Fibroblast of villous mesenchyme (primary cell): ENCODE data around the gene PPP1R14C. TPM values are rescaled to one million over a fixed set of nuclear protein-coding genes. Genes with fewer than 3 reads are reported as not detected.
"Not testable (repeated sequence)": the region's sequence is repeated elsewhere in the genome, so short reads cannot be mapped to it uniquely, and the experiment has no call there.

ENCODE experiments used
- DNase-seq: peaks from one replicate; pipeline ENCODE4 v3.0.0-alpha.2; 2010; ENCODE audit warnings: low read depth
- H3K4me3 ChIP-seq: 2 replicates; pipeline ENCODE4 v1.5.1; 2011; ENCODE audit warnings: low read depth, mild to moderate bottlenecking, low read length
- total RNA-seq: library from RNA; depleted of rRNA; stranded (reverse); fragments of >200 nt; gene quantifications from 2 replicates; pipeline ENCODE4 v1.2.3, GENCODE V29; 2012
- TF ChIP-seq, protein P1 (sequence below): IDR thresholded peaks from 2 replicates; pipeline ENCODE4 v1.5.1; 2012; ENCODE audit warnings: low read depth, mild to moderate bottlenecking, low read length; ENCODE audit not compliant: insufficient read depth

Gene PPP1R14C
- total RNA-seq, 1 donor, result not detected

DNA sequence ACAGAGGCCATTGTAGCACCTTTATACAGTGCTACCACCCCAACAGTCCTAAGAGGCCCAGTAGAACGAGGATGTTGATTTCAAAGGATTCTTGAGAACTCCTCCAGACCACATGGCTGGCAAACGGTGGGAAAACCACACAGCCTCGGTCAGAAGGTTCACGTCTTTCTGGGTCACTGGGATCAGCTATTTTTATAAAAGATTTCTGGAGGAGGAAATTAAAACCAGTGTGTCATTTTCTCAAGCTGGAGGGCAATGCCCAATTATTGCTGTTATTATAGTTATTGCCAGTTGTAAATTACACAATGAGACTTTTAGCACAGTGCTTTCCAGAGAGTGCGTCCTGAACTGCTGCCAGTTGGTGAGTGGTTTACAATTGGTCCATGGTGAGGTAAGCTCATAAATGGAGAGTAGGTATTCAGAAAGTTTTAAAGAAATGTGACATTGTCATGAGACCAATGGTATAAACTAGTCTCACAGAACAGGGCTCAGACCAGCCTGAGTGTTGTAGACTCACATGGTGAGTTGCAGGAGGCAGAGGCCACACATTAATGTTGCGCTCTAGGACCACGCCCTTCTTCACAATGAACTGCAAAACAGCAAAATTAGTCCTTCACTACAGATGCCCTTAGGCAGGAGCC, 8.4 kb upstream of the PPP1R14C start:
- H3K4me3 ChIP-seq, result no peak overlapping the region
- TF ChIP-seq, protein P1, sequence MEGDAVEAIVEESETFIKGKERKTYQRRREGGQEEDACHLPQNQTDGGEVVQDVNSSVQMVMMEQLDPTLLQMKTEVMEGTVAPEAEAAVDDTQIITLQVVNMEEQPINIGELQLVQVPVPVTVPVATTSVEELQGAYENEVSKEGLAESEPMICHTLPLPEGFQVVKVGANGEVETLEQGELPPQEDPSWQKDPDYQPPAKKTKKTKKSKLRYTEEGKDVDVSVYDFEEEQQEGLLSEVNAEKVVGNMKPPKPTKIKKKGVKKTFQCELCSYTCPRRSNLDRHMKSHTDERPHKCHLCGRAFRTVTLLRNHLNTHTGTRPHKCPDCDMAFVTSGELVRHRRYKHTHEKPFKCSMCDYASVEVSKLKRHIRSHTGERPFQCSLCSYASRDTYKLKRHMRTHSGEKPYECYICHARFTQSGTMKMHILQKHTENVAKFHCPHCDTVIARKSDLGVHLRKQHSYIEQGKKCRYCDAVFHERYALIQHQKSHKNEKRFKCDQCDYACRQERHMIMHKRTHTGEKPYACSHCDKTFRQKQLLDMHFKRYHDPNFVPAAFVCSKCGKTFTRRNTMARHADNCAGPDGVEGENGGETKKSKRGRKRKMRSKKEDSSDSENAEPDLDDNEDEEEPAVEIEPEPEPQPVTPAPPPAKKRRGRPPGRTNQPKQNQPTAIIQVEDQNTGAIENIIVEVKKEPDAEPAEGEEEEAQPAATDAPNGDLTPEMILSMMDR, result no peak
- DNase-seq, result no peak

DNA sequence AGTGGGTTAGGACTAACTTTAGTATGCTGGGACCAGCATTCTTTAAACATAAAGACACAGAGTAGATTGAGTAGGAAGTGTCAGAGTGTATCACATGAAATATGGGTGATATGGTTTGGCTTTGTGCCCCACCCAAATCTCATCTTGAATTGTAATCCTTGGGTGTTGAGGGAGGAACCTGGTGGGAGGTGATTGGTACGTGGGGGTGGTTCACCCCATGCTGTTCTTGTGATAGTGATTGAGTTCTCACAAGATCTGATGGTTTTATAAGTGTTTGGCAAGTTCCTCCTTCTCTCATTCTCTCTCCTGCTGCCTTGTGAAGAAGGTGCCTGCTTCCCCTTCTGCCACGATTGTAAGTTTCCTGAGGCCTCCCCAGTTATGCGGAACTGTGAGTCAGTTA, 5.1 kb upstream of the PPP1R14C start:
- H3K4me3 ChIP-seq, DNase-seq: not testable (repeated sequence)

DNA sequence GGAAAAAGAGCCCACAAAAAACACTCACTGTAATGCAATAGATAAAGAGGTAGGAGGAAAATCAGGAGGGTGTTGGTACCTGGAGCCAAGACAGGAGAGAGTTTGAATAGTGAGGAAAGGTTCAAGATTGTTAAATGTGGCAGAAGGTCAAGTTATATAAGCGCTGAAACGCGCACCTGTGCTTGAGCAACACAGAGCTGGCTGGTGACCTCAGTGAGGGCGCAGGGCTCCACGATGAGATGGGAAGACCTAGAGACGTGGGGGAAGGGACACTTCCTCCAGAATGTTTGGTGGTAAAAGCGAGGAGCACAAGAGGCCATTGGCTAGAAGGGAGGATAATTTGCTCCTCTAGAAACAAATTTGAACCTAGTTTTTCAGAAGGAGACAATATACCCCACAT, 4.2 kb upstream of the PPP1R14C start:
- H3K4me3 ChIP-seq, result no peak overlapping the region
- no peak for DNase-seq
- TF ChIP-seq, protein P1, result no peak

DNA sequence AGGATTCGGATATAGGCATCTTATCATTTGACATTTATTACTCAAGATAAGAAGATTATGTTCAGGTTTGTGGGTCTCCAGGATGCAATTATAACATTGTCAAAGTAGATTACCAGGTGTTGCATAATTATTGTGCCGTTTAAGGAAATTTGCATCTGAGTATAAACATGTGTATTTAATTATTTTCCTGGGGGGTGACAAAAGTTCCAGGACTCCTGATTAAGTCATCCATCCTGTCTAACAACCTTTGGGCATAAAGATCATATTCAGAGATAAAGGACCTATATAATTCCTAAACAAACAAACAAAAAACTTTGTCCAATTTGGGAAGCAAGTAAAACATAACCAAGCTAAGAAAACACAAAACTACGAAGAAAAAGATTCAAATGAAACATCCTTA, 3.3 kb upstream of the PPP1R14C start:
- TF ChIP-seq, protein P1, result no peak
- DNase-seq, result no peak
- H3K4me3 ChIP-seq, result no peak overlapping the region

DNA sequence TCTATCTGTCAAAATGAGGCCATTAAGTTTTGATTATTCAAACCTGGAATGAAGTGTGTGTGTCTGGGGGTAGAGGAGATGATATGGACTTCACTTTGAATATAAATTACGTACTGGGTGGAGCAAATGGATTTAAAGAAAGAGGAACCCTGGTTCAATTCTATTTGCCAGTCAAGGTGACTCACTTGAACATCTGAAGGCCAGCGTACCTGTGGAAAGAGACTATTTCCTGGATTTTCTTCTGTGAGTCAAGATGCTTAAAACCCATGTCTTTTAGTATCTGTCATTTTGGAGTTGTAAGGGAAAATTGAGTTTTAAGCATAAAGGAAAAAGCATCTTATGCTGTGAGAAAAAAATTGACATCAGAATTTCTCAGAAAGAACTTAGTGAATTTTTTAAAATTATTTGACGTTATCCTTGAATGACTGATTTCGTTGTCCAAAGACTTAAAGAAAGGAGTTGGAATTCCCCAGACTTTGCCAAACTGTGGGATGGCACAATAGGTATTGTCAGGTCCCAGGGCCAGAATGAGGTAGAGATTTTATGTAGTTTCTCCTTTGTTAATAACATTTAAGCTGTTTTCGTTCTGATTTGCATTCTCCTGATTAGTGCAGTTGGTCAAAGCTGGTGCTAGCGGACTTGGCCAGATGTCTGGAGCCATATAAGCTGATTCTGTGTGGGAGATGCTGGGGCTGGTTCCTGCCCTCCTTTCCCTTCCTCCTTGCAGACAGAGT, 2.4 kb upstream of the PPP1R14C start:
- DNase-seq, result no peak
- H3K4me3 ChIP-seq, result no peak overlapping the region
- TF ChIP-seq, protein P1, result no peak

DNA sequence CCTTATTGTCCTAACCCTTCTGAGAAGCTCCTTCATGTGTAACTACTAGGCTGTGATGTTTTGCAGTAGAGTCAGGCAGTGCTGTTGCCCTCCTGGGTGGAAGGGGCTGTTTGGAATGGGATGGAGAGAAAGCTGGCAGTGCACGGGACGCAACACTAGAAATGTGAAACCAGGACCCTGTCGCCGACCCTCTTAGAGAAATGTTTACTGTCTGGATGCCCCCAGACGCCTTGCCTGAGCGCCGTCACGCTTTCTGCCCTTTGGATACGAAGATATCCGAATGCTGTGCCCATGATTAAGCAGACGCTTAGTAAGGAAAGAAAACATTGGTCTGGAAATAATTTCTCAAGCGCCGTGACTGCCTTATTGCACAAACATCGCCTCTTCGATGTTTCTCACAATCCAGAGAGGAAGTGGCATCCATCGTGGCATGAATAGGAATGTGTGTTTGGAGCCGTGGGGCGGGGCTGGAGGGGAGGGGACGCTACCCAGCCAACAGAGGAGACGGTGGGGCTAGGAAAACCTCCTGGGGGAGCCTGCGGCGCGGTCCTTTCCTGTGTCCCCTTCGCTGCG, 661 bp upstream of the PPP1R14C start:
- no peak for DNase-seq
- no peak overlapping the region for H3K4me3 ChIP-seq
- TF ChIP-seq, protein P1, result no peak

DNA sequence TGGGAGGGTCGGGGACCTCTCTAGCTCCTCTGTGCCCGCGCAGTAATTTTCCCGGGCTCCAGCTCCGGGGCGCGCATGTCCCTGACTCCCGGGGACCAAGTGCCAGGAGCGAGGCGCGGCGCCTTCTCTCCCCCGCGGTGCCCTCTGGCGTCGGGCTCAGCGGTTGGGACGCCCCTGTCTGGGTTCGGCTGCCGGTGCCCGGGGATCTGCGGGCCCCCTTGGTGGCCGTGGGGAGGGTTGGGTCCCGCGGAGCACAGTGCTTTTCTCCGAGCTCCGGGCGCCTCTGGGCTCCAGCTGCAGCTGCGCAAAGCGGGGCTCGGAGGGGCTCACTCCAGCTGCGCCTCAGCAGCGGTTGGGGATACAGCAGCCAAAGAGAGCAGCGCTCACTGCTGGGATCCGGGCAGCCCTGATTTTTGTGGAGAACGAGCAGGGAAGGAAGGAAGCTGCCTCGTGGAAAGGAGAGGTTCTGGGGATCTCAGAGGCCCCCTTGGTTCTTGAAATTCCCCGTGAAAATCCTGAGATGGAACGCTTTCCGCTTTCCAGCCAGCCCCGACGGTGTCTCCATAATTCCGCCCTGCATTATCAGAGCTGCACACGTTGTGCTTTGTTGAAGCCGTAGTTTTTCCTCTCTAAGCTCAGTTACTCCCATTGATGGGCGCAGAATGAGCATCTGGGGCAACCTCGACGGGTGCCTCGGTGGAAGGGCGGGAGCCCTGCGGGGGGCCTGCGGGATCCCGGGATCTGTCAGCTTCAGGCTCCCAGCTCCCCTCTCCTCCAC, 861 bp downstream of the PPP1R14C start:
- no peak overlapping the region for H3K4me3 ChIP-seq
- TF ChIP-seq, protein P1, result no peak
- no peak for DNase-seq
